Measurements from ENCODE around the gene RPS3. TPM values are rescaled to one million over a fixed set of nuclear protein-coding genes. Genes with fewer than 3 reads are reported as not detected.

Gene RPS3
- total RNA-seq, 1 experiment from 2014 or later, result 2,875 TPM

- peak overlapping the region; percentile 37 for H3K4me3 ChIP-seq (ENCODE audit: low read depth, low read length, poor library complexity, severe bottlenecking)
- intact Hi-C loops (cut with micrococcal nuclease; ENCODE audit: unreplicated experiment), result no loop called here
- H3K4me1 ChIP-seq (ENCODE audit: insufficient read depth, low read length, poor library complexity, severe bottlenecking), result peaks cover 15% of the 10 kb centered on the region
- ChIA-PET CTCF (interaction anchor here (0.6 kb wide), 1 partner anchor 44 kb away, joined by 4 read pairs; no protein-coding TSS in a partner anchor), POLR2A (ENCODE audit: low non-redundant PET) (no interaction called here)
- no peak overlapping the region for H3K27ac ChIP-seq (ENCODE audit: low read depth, low read length, poor library complexity, severe bottlenecking)
- TF ChIP-seq, protein P1, sequence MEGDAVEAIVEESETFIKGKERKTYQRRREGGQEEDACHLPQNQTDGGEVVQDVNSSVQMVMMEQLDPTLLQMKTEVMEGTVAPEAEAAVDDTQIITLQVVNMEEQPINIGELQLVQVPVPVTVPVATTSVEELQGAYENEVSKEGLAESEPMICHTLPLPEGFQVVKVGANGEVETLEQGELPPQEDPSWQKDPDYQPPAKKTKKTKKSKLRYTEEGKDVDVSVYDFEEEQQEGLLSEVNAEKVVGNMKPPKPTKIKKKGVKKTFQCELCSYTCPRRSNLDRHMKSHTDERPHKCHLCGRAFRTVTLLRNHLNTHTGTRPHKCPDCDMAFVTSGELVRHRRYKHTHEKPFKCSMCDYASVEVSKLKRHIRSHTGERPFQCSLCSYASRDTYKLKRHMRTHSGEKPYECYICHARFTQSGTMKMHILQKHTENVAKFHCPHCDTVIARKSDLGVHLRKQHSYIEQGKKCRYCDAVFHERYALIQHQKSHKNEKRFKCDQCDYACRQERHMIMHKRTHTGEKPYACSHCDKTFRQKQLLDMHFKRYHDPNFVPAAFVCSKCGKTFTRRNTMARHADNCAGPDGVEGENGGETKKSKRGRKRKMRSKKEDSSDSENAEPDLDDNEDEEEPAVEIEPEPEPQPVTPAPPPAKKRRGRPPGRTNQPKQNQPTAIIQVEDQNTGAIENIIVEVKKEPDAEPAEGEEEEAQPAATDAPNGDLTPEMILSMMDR (conservative IDR thresholded peaks at IDR 0.05; ENCODE audit: low read depth, low read length), result no peak
- BruUV-seq (replicated peaks), result no TSS peak
- peak; percentile 84 for DNase-seq (ENCODE audit: low spot score)
- H3K27me3 ChIP-seq (replicated peaks; ENCODE audit: insufficient read depth, low read depth, low read length, poor library complexity), result peaks cover 44% of the 10 kb centered on the region
- H3K36me3 ChIP-seq (ENCODE audit: insufficient read depth, low read length, poor library complexity, severe bottlenecking), result no peaks in the 10 kb centered on the region
- H3K9me3 ChIP-seq (ENCODE audit: low read depth, low read length, poor library complexity, severe bottlenecking), result peaks cover 6% of the 10 kb centered on the region
Observed at GRCh38 chr11:75429902-75430713, 30.8 kb downstream of the RPS3 start.

DNA sequence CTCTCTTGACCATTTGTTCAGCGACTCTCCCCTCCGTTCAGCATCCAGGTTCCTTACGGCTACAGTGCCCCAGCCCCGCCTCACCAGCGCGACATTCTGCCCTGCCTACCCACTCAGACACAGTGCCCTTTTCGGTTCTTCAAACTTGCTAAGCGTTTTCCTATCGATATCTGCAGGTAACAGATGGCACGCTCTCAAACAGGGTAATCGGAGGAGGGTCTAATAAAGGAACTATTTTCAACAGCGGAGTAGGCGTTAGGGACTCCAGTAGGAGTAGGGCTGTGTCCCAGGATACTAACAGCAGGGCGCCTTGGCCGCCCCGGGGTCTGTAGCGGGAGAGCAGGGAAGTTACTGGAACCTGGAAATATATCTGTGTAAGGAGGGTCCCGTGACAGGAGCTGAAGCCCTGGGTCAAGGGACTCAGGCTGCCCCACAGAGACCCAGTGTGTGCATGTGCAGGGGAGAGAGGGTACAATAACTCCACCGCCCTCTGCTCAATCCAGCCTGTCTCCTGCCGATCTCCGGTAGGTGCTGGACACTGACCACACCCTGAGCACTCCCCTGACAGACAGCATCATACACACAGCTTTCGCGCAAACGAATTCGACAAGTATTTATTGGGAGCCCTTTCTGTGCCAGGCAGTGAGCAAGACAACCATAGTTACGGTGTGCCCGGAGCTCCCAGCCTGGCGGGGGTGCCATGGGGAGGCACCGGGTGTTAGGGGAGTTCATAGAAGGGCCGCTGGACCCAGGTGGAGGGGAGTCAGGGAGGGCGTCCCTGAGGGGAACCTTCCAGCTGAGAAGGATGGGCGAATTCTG is 31.6 kb downstream of the RPS3 start:
- ChIA-PET CTCF (no interaction called here), POLR2A (ENCODE audit: low non-redundant PET) (no interaction called here)
- Histone ChIP-seq H3K27me3 (replicated peaks; ENCODE audit: insufficient read depth, low read depth, low read length, poor library complexity) (peaks cover 44% of the 10 kb centered on the region), H3K36me3 (ENCODE audit: insufficient read depth, low read length, poor library complexity, severe bottlenecking) (no peaks in the 10 kb centered on the region), H3K4me1 (ENCODE audit: insufficient read depth, low read length, poor library complexity, severe bottlenecking) (peaks cover 15% of the 10 kb centered on the region), H3K4me3 (ENCODE audit: low read depth, low read length, poor library complexity, severe bottlenecking) (peak overlapping the region; percentile 37), H3K27ac (ENCODE audit: low read depth, low read length, poor library complexity, severe bottlenecking) (no peak overlapping the region), H3K9me3 (ENCODE audit: low read depth, low read length, poor library complexity, severe bottlenecking) (peaks cover 6% of the 10 kb centered on the region)
- peak; percentile 91 for TF ChIP-seq EZH2 (IDR thresholded peaks at IDR 0.05; ENCODE audit: borderline replicate concordance, low read depth, low read length, poor library complexity, severe bottlenecking)
- TF ChIP-seq, protein P1 (conservative IDR thresholded peaks at IDR 0.05; ENCODE audit: low read depth, low read length), result no peak
- DNase-seq (ENCODE audit: low spot score), result no peak
- intact Hi-C loops (cut with micrococcal nuclease; ENCODE audit: unreplicated experiment), result no loop called here
- BruUV-seq (replicated peaks), result no TSS peak

DNA sequence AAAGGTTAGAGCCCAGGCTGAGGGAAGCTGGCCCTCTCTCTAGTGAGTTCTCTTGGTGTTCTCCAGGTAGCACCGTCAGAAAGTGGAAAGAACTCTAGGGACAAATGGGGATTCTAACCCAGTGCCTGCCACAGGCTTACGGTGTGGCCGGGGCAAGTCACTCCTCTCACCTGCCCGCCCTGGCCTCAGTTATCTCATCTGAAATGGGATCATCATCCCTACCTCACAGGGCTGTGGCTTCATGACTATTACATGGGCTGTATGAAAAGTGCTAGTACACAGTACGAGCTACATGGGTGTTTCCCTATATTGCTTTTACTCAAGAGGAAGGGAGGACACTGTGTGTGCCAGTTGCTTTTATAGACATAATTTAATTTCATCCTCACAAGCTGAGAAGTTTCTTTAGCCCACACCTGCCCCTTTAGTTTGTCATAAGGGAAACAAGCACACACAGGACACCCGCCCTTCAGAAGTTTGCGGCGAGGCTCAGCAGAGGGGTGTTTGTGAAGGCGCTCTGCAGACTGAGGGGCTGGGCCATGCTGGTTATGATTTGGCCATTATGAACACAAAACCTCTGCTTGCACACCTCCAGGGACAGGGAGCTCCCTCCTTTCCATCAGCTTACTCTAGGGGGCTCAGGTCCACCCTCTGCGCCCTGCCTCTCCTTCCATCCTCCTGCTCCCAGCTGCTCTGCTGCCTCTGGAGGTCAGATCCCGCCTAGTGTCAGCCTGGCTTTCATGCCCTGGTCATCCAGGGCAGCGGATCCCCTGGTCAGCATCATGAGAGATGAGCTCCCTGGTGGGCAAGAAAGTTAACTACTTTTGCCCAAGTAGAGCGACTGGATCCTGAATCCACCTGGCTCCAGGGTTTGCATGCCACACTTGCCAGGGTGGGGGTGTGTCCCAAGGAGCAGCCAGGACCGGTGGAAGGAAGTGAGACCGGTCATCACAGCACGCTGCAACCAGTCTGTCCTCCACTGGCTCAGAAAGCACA is 32.5 kb downstream of the RPS3 start:
- no peaks in the 10 kb centered on the region for H3K36me3 ChIP-seq (ENCODE audit: insufficient read depth, low read length, poor library complexity, severe bottlenecking)
- intact Hi-C loops (cut with micrococcal nuclease; ENCODE audit: unreplicated experiment), result no loop called here
- peaks cover 6% of the 10 kb centered on the region for H3K9me3 ChIP-seq (ENCODE audit: low read depth, low read length, poor library complexity, severe bottlenecking)
- H3K4me1 ChIP-seq (ENCODE audit: insufficient read depth, low read length, poor library complexity, severe bottlenecking), result peaks cover 15% of the 10 kb centered on the region
- CTCF ChIA-PET, result no interaction called here
- H3K27me3 ChIP-seq (replicated peaks; ENCODE audit: insufficient read depth, low read depth, low read length, poor library complexity), result peaks cover 44% of the 10 kb centered on the region
- DNase-seq (ENCODE audit: low spot score), result no peak
- BruUV-seq (replicated peaks), result no TSS peak
- H3K4me3 ChIP-seq (ENCODE audit: low read depth, low read length, poor library complexity, severe bottlenecking), result no peak overlapping the region
- POLR2A ChIA-PET (ENCODE audit: low non-redundant PET), result no interaction called here
- H3K27ac ChIP-seq (ENCODE audit: low read depth, low read length, poor library complexity, severe bottlenecking), result no peak overlapping the region
- TF ChIP-seq, protein P1 (conservative IDR thresholded peaks at IDR 0.05; ENCODE audit: low read depth, low read length), result no peak
- TF ChIP-seq EZH2 (IDR thresholded peaks at IDR 0.05; ENCODE audit: borderline replicate concordance, low read depth, low read length, poor library complexity, severe bottlenecking), result no peak
